GM18858 (cell line): ENCODE data around the gene SPATA21.
"Not testable (repeated sequence)": the region's sequence is repeated elsewhere in the genome, so short reads cannot be mapped to it uniquely, and the experiment has no call there.

ENCODE experiments used
- ATAC-seq: cut with Tn5 transposase; IDR thresholded peaks from one replicate; pipeline ENCODE4 v1.9.1; 2021; ENCODE audit not compliant: unreplicated experiment

The SPATA21 gene

DNA sequence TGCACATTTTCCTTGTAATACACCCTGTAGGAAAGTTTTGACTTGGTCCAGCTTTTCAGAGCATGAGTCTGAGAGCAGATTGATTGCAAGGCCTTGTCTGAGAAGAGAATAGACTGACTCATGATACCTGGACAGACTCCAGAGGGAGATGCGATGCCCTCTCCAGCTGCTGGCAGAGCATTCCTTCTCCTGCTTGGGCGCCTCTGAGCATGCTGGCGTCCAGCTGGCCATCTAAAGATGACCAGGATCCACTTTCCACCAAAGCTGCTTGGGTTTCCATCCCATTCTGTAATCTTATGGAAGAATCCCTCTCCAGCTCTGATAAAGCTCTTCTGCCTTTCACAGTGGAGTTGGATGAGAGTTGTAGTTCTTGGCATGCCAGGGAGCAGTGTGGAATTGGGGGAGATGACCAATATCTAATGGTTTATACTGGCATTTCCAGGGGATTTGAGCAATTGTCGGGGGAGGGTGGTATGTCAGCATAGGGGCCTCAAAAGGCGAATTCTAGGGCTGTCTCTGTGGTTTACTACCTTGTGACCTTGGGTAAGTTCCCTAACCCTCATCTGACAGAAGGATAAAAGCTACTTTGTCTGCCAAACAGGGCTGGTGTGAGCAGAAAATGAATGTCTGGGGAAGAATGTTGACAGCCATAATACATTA is 50.6 kb downstream of the SPATA21 start:
- no peak for ATAC-seq

DNA sequence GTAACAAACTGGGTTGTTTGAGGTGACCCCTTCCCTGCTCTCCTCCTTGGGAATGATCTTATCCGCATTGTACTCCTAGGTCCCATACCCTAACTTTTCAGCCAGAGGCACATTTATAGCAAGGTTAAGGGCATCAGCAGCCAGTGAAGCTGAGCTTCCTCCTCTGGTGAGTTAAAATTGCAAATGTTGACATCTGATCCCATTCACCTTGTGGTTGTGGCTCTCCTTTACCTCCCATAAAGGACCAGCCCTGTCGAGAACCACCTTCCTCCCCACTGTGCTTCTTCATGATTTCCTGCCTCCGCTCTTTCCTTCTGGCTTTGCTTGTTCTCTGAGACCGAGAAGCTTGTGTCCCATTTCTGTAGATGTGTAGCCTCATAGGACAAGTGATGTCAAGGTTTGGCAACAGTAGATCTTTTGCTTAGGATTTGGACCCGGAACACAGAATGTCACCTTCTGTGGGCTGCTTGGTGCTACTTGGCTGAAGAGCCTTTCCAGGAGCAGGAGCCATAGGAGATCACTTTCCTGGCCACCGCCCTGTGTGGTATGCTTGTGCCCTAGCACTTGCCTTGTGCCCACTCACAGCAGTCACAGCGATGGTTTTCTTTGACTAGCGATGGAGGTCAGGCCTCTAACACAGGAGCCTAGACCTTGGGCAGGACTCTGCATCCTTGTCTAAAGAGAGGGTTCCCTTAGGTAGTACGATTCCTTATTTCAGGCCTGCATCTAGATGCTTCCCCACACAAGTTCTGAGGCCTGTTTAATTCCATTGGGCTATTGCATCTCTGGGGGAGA is 51.4 kb downstream of the SPATA21 start:
- no peak for ATAC-seq

DNA sequence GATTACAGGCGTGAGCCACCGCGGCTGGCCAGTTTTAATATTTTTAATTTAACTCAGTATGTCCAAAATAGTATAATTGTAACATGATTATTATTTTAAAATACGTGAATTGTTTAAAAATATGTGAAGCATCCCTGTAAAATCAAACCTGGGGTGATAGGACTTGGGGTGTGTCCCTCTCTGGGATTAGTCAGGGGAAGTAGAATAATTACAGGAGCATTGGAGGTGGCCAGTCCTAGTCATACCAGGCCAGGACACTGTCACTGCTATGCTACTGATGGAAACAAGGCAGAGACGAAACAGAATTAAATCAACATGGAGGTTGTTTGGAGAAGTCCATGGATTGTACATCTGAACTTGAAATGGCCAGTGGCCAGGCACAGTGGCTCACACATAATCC is 53.3 kb downstream of the SPATA21 start:
- no peak for ATAC-seq

DNA sequence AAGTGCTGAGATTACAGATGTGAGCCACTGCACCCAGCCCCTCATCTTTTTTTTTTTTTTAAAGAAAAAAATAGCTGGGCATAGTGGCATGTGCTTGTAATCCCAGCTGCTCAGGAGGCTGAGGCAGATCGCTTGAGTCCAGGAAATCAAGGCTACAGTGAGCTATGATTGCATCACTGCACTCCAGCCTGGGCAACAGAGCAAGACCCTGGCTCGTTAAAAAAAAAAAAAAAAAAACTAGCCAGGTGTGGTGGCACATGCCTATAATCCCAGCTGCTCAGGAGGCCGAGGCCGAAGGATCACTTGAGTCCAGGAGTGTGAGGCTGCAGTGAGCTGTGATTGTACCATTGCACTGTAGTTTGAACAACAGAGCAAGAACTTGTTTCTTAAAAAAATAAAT is 56.4 kb downstream of the SPATA21 start:
- no peak for ATAC-seq

DNA sequence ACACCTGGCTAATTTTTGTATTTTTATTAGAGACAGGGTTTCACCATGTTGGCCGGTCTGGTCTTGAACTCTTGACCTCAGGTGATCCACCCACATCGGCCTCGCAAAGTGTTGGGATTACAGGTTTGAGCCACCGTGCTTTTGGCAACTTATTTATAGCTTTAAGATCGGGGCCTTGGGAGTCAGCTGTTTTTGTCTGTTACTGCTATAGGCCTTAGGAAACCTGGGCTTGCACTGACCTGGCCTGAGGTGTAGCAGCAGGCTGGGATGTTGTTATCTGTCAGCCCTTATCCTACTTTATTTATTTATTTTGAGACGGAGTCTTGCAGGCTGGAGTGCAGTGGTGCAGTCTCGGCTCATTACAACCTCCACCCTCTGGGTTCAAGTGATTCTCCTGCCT is 58.8 kb downstream of the SPATA21 start:
- no peak for ATAC-seq

DNA sequence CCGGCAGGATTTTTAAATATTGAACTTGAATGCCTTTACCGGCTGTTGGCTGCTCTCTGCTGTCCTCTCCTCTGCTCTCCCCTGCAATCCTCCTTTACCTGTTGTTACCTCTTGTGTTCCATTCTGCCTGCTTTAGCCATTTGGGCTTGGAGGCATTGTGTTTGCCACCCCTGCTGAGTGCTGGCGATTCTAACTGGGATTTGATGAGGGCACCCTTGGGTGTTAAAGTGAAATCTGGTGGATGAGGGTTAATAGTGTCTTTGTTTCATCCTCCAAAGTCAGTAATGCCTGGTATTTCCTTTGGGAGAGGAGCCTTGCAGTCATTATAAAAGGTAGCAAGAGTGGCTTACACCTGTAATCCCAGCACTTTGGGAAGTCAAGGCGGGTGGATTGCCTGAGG is 60.3 kb downstream of the SPATA21 start:
- no peak for ATAC-seq

DNA sequence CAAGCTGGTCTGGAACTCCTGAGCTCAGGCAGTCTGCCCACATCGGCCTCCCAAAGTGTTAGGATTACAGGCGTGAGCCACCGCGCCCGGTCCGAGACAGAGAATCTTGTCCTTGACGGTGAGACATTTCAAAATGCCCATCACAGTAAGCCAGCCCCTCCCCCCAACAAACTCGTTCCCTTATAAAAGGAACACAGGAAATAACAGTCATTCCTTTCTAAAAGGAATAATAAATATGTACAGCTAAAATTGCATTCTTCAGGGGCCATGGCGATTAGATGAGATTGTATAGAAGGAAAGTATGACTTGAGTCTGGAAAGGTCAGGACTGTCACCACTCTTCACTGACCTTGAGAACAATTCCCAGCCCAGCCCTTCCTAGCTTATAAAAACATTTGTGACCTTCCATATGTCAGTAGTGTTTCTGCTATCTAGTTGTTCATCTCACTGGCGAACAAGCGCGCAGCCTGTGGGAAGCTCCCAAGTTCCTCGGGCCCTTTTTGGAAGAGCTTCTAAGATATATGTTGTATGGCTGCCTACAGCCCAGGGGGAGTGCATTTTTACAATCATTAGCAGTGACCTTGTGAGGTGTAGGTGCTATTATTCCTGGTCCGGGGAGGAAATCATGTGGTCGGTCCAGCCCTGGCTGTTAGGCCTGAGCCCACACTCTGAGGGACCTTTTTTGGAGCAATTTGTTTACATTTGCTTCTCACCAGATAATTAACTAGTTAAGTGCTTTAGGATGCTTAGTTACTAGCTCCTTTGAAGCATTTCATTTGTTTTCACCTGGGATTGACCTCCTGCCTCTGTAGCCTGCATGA is 61.5 kb downstream of the SPATA21 start:
- no peak for ATAC-seq

DNA sequence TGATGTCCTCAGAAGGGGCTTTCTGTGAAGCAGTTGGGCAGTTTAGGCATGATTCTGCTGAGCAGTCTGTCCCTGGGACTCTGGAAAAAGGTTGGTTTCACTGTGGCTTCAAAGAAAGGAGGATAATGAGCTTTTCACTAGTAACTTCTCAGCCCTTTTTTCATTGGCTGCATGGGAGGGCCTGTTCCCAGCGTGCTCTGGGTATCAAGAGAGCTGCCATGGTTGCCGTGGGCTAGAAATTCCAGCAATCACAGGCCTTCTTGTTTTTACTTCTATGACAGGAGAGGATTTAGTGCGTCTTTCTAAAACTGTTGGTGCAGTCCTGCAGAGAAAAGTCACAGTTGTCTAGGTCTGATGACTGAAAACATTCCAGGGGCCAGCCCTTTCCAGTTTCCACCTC is 63.0 kb downstream of the SPATA21 start:
- no peak for ATAC-seq

DNA sequence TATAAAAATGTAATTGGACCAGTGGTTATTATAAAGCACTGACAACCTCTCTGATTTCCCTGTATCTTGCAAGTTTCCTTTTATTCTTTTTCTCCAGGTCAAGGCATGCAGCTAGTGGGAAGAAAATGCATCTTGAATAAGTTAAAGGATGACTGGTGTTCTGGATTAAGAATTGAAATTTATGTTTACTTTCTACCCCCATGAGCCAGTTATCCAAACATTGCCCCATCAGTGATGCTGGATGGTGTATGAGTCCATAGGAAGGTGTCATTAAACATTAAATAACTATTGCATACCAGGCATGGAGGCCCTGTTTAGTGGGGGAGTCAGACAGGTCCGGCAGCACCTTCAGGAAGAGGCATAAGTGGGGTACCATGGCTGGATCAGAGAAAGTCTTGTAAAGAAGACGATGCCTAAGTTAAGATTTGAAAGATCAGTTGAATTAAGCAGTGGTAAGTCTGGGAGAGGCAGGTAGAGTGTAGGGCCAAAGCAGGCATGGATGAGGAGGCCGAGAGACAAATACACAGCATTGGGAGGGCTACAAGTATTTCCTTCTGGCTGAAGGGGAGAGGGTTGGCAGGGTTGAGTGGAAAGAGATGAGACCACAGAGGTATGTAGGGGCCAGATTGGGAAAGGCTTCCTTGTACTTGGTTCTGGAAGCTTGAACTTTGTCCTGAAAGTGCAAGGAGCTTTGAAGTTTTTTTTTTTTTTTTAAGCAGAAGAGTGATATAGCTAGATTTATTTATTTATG is 64.5 kb downstream of the SPATA21 start:
- ATAC-seq: no peak

DNA sequence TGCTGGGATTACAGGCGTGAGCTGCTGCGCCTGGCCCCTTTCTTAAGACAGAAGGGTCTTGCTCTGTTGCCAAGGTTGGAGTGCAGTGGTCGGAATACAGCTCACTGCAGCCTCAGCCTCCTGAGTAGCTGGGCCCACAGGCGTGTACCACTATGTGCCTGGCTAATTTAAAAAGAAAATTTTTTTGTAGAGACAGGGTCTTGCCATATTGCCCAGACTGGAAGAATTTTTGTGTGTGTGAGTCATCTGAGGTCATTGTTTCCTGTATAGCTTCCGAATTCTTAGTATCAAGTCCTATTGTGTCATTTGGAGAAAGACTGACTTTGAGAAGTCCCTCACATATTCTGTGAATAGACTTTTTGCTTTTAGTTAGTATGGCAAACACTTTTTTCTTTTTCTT is 65.5 kb downstream of the SPATA21 start:
- no peak for ATAC-seq

DNA sequence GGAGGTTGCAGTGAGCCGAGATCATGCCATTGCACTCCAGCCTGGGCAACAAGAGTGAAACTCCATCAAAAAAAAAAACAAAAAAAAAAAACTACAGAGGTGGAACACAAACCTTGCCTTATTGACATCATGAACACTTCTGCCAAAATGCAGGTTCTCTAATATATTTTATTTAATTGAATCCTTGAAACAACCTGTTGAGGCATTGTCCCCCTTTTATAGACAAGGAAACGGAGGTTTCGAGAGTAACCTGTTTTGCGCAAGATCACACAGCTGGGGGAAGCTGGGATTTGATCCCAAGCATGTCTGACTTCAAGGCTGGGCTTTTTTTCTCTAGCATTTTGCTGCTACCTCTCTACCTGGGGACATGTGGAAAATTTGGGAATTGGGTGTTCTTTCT is 67.4 kb downstream of the SPATA21 start:
- no peak for ATAC-seq

DNA sequence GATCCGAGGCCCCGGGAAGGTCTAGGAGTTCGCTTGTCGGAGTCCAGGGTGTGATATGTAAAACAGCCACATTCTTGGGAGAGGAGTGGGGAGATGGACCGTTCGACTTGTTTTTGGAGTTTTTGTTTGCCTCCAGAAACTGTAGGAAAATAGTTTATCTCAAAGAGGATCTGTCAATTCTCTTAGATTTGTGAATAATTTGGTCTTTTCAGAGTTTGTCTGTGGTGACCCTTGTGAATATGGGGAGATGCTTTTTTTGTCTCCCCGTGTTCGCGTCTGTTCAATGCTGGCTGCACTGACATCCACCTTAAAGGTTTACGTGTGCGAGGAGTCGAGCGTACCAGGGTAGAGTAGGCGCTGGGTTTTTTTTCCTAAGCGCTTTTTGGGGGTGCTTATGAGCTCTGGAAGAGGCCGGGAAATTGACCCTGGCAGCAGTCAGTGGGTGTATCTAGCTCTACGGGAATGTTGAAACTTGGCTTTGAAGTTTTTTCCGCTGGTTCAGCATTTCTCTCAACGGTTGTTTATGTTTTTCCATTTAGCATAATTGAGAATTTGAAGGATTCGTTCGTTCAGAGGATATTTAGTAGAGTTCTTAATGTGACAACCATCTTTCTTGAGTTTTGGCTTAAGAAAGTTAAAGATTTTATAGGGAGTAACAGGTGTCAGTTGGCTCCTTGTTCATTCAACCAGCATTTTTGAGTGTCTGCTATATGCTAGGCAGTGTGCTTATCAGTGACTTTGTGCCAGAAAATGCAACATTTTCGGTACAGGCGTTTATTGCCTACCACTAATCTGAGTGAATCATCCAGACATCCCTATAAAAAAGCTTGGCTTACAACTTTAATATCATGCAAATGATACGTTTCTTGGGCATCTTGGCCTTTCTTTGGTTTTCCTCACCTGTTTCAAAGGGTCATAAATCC is 69.0 kb downstream of the SPATA21 start:
- ATAC-seq: no peak

DNA sequence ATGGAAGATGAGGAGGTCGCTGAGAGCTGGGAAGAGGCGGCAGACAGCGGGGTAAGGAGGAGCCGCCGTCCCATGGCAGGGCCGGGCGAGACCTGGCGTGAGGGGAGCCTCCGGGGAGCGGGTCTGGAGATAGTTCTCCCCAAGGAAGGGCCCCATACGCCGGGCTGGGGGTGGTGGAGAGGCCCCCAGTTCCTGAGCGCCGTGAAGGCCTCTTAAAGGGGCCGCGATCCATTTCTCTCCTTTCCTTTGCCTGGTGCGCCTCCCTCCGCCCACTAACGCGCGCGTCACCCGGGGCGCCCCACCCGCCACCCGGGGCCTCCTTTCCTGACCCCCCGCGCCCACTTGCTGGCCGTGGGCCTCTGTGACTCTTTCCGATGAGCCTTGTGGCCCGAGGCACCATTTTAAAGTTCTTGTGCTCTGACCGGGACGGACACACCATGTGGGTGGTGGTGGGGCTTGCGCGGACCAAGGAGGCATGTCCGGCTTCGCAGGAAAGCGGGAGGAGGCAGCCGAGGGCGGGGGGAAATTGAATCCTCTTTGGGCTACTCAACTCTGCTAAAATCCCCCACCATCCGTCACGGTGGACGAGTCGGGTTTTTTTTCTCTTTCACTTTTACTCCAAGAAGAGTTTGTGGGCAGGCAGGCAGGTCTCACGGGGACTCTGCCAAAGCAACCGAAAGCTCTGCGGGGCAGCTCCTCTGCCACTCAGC is 69.8 kb downstream of the SPATA21 start:
- peak; percentile 35 for ATAC-seq

DNA sequence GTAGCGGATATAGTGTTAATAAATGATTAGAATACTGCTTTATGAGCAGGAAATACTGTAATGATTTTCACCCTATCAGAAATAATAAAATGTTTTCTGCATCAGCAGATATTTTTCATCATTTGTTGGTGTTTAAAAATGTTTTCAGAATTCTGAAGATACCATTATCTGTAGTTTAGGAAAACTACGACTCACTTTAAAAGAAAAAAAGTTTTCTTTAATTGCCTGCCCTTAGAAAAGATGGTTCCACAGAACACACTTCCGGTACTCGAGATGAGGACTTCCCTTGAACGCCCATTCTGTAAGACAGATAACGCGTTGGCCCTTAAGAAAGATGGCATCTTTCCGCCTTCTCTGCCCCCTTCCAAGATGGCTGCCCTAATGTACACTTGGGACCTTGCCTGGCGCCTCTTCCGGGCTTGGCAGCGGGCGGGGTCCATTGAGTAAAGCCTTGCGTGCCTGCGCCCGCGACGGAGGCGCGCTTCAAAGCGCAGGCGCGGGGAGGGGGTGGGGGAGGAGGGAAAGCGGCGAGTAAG is 70.4 kb downstream of the SPATA21 start, which contains the start of gene SZRD1:
Gene SZRD1 (plus strand): TSS at position 521 of the 536 bp plus-strand sequence. CDS start 16 bp downstream, outside the sequence.
- ATAC-seq: peak; percentile 66

DNA sequence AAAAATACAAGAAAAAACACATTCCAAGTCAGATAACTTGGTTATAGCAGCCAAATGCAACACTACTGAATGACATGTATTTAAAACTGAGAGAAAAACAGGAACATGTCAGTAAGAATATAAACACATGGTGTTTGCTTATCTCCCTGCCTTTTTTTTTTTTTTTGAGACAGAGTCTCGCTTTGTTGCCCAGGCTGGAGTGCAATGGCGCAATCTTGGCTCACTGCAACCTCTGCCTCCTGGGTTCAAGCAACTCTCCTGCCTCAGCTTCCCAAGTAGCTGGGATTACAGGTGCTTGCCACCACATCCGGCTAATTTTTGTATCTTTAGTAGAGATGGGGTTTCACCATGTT is 72.1 kb downstream of the SPATA21 start:
- ATAC-seq: not testable (repeated sequence)

DNA sequence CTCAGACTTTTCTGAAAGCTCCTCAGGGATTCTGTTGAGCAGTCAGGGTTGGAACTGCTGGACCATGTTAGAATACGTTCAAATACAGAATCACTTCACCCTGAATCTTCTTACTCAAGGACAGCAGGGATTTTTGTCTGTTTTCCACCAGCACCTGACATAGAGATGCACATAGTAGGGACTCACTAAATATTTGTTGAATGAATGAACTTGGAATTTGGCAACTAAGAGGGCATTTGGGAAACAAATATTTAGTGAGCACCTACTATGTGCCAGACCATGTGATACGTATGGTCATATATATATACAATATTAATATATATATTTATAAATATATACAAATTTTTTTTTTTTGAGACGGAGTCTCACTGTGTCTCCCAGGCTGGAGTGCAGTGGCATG is 80.4 kb downstream of the SPATA21 start:
- ATAC-seq: no peak

DNA sequence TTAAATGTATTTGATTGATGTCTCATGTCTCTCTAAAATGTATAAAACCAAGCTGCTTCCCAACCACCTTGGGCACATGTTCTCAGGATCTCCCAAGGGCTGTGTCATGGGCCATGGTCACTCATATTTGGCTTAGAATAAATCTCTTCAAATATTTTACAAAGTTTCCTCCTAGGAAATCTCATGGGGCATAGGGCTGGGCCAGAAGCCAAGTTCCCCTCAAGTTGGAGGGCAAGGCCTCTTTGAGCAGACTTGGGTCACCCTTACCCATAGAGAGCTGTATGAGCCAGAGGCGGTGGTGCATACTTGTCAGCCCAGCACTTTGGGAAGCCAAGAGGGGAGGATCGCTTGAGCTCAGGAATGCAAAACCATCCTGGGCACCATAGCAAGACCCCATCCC is 82.6 kb downstream of the SPATA21 start:
- no peak for ATAC-seq

DNA sequence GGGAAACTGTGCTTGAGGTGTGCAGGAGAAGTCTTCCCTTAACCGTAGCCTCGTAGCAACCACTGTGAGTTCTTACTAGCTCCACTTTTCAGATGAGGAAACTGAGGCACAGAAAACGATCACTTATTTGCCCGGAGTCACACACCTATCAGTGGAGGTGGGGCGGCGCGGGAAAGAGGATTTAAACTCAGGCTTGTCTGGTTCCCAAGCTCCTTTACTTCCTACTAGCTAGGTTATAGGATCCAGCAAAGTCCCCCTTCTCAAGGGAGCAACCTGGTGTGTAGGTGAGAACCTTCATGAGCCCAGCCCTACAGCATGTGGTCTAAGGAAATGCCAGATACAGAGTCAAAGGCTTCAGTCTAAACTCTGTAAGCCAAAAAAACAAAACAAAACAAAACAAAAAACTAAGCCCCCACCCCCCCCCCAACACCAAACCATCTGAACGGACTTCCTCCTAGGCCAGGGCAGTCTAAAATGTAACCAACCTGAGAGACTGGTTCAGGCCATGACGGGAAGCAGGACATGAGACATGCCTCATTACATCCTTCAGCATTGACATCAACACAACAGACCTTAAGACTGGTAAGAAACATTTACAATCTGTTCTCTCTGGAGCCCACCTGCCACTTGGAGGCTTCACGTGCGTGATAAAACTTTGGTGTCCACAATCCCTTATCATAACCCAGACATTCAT is 84.2 kb downstream of the SPATA21 start:
- no peak for ATAC-seq
